ENCODE results near the gene GNPTAB. TPM values are rescaled to one million over a fixed set of nuclear protein-coding genes. Genes with fewer than 3 reads are reported as not detected.
"Not testable (repeated sequence)": the region's sequence is repeated elsewhere in the genome, so short reads cannot be mapped to it uniquely, and the experiment has no call there.

The GNPTAB gene
- total and polyA plus RNA-seq, 2 of the 8 experiments (the other 6 are each of a cell fraction or from before 2014, with no cell fraction given) = 21.5 to 51.3 TPM

- H2AK5ac ChIP-seq (ENCODE audit: low read depth, low read length); H3K36me3 ChIP-seq (ENCODE audit: control insufficient read depth in 2 of 4, insufficient read depth in 4 of 4, low read length in 3 of 4); H3K27me3 ChIP-seq (replicated peaks in 1 of 4; ENCODE audit: control insufficient read depth in 3 of 4, extremely low read depth in 1 of 4, insufficient read depth in 3 of 4, low read length in 3 of 4); H3K4ac ChIP-seq (replicated peaks; ENCODE audit: insufficient read length, low read depth, low read length); H3K14ac ChIP-seq (ENCODE audit: insufficient read length); H4K5ac ChIP-seq (ENCODE audit: insufficient read length, low read depth, low read length); H2AFZ ChIP-seq (ENCODE audit: low read length); H3K4me1 ChIP-seq (replicated peaks in 1 of 4; ENCODE audit: control insufficient read depth in 3 of 4, insufficient read depth in 4 of 4, low read length in 3 of 4); POLR2A ChIA-PET (ENCODE audit: partially characterized antibody); H2BK20ac ChIP-seq (ENCODE audit: low read length); FAIRE-seq; H3K79me2 ChIP-seq (ENCODE audit: control insufficient read depth in 1 of 2, insufficient read depth in 2 of 2, low read length in 2 of 2); H3K9ac ChIP-seq (replicated peaks in 1 of 4; ENCODE audit: extremely low read depth in 1 of 4, low read depth in 3 of 4, low read length in 3 of 4); H3K18ac ChIP-seq (ENCODE audit: extremely low read depth, low read length); H3K4me2 ChIP-seq (ENCODE audit: insufficient read depth in 1 of 2, low read depth in 2 of 2, low read length in 2 of 2); H3K9me3 ChIP-seq (ENCODE audit: insufficient read depth in 2 of 2, low read depth in 1 of 2, low read length in 1 of 2); H2BK5ac ChIP-seq (ENCODE audit: low read depth, low read length); H3K79me1 ChIP-seq (ENCODE audit: low read depth, low read length); CTCF ChIA-PET (ENCODE audit: partially characterized antibody); H3K23ac ChIP-seq (ENCODE audit: insufficient read length); H3K4me3 ChIP-seq (ENCODE audit: extremely low read depth in 1 of 4, insufficient read depth in 2 of 4, low read depth in 3 of 4, low read length in 4 of 4); H2BK15ac ChIP-seq (ENCODE audit: low read length); H4K20me1 ChIP-seq (replicated peaks in 1 of 2; ENCODE audit: control insufficient read depth in 1 of 2, insufficient read depth in 2 of 2, low read length in 2 of 2); H3K23me2 ChIP-seq (ENCODE audit: low read depth, low read length); H2BK120ac ChIP-seq (replicated peaks; ENCODE audit: low read depth, low read length); H3K27ac ChIP-seq (ENCODE audit: low read depth, low read length); H3K56ac ChIP-seq (replicated peaks; ENCODE audit: insufficient read length, low read depth, low read length); H4K8ac ChIP-seq (ENCODE audit: extremely low read depth, insufficient read depth, low read length); H2BK12ac ChIP-seq (ENCODE audit: low read depth, low read length); H4K91ac ChIP-seq (replicated peaks; ENCODE audit: insufficient read length, low read length); DNase-seq (ENCODE audit: low read depth in 1 of 2, low spot score in 2 of 2): not testable (repeated sequence)
- WGBS, 2 experiments (ENCODE audit: extremely low coverage in 1 of 2, insufficient coverage in 1 of 2, insufficient read length in 1 of 2, insufficient replicate concordance in 2 of 2, low coverage in 1 of 2, low lambda C conversion rate in 2 of 2, missing lambda C conversion rate in 1 of 2) = 95% methylated on average over 5 of the region's 5 CpGs; no CpG with 5 or more reads in 1 of the 2 experiments
These were observed 96.3 kb downstream of the GNPTAB start for GRCh38 chr12:101734482-101734881.
